H9 (cell line): ENCODE data around the gene POU4F3. TPM values are rescaled to one million over a fixed set of nuclear protein-coding genes. Genes with fewer than 3 reads are reported as not detected.

ENCODE experiments used
- DNase-seq: peaks from one replicate; pipeline ENCODE4 v3.0.0-alpha.2; 2017
- H2AFZ ChIP-seq: one replicate; pipeline ENCODE4 v1.6.1; 2013; ENCODE audit warnings: mild to moderate bottlenecking, low read length, control low read depth, moderate library complexity
- H2AK5ac ChIP-seq: 2 replicates; pipeline ENCODE4 v1.6.1; 2013; ENCODE audit warnings: low read length, control low read depth, mixed read lengths; ENCODE audit not compliant: insufficient read length
- H2BK120ac ChIP-seq: one replicate; pipeline ENCODE4 v1.6.1; 2013; ENCODE audit warnings: low read depth, mild to moderate bottlenecking, low read length, control low read depth, inconsistent platforms; ENCODE audit not compliant: poor library complexity, severe bottlenecking
- H2BK12ac ChIP-seq: 2 replicates; pipeline ENCODE4 v1.6.1; 2013; ENCODE audit warnings: low read length, control low read depth, mixed read lengths, low read depth; ENCODE audit not compliant: insufficient read length
- H2BK15ac ChIP-seq: 2 replicates; pipeline ENCODE4 v1.6.1; 2013; ENCODE audit warnings: low read depth, low read length, control low read depth
- H2BK20ac ChIP-seq: one replicate; pipeline ENCODE4 v1.6.1; 2013; ENCODE audit warnings: low read depth, mild to moderate bottlenecking, low read length, control low read depth, inconsistent platforms; ENCODE audit not compliant: poor library complexity, severe bottlenecking
- H2BK5ac ChIP-seq: 2 replicates; pipeline ENCODE4 v1.6.1; 2013; ENCODE audit warnings: low read length, control low read depth, mixed read lengths; ENCODE audit not compliant: insufficient read length
- H3K14ac ChIP-seq: 2 replicates; pipeline ENCODE4 v1.6.1; 2013; ENCODE audit warnings: low read length, control low read depth; ENCODE audit not compliant: insufficient read depth
- H3K18ac ChIP-seq: 2 replicates; pipeline ENCODE4 v1.6.1; 2013; ENCODE audit warnings: low read depth, mild to moderate bottlenecking, mixed read lengths, low read length, control low read depth; ENCODE audit not compliant: insufficient read length
- H3K23ac ChIP-seq: 2 replicates; pipeline ENCODE4 v1.6.1; 2013; ENCODE audit warnings: low read length, control low read depth, mixed read lengths, low read depth; ENCODE audit not compliant: insufficient read length
- H3K23me2 ChIP-seq: 2 replicates; pipeline ENCODE4 v1.6.1; 2013; ENCODE audit warnings: low read depth, mild to moderate bottlenecking, mixed read lengths, low read length, control low read depth; ENCODE audit not compliant: insufficient read length, poor library complexity, severe bottlenecking
- H3K27ac ChIP-seq: 2 replicates; pipeline ENCODE4 v1.5.1; 2013; ENCODE audit warnings: low read length, control low read depth, mixed read lengths, low read depth; ENCODE audit not compliant: insufficient read length
- H3K27me3 ChIP-seq: 2 replicates; pipeline ENCODE4 v1.6.1; 2013; ENCODE audit warnings: low read length, control low read depth, inconsistent platforms; ENCODE audit not compliant: insufficient read depth
- H3K4ac ChIP-seq: 2 replicates; pipeline ENCODE4 v1.6.1; 2013; ENCODE audit warnings: low read depth, mild to moderate bottlenecking, control low read depth, inconsistent platforms, low read length, moderate library complexity
- H3K4me1 ChIP-seq: 2 replicates; pipeline ENCODE4 v1.6.1; 2013; ENCODE audit warnings: low read length, control low read depth, inconsistent platforms; ENCODE audit not compliant: insufficient read depth
- H3K4me2 ChIP-seq: 2 replicates; pipeline ENCODE4 v1.6.1; 2013; ENCODE audit warnings: low read length, control low read depth, mixed read lengths; ENCODE audit not compliant: insufficient read length, insufficient read depth
- H3K56ac ChIP-seq: 2 replicates; pipeline ENCODE4 v1.6.1; 2013; ENCODE audit warnings: low read depth, mild to moderate bottlenecking, mixed read lengths, low read length, control low read depth; ENCODE audit not compliant: insufficient read length
- H3K79me1 ChIP-seq: 2 replicates; pipeline ENCODE4 v1.6.1; 2013; ENCODE audit warnings: low read depth, mild to moderate bottlenecking, moderate library complexity, low read length, control low read depth, inconsistent platforms; ENCODE audit not compliant: insufficient read depth, poor library complexity, severe bottlenecking
- H3K79me2 ChIP-seq: 2 replicates; pipeline ENCODE4 v1.6.1; 2013; ENCODE audit warnings: low read length, control low read depth, inconsistent platforms; ENCODE audit not compliant: insufficient read depth
- H3K9ac ChIP-seq: 2 replicates; pipeline ENCODE4 v1.6.1; 2013; ENCODE audit warnings: low read length, control low read depth, mixed read lengths; ENCODE audit not compliant: insufficient read length; ENCODE audit errors: extremely low read depth
- H3K9me3 ChIP-seq: one replicate; pipeline ENCODE4 v1.6.1; 2013; ENCODE audit warnings: low read depth, low read length, inconsistent platforms; ENCODE audit not compliant: control insufficient read depth
- H3T11ph ChIP-seq: one replicate; pipeline ENCODE4 v1.6.1; 2013; ENCODE audit warnings: mild to moderate bottlenecking, low read length, control low read depth, inconsistent platforms
- H4K20me1 ChIP-seq: one replicate; pipeline ENCODE4 v1.6.1; 2013; ENCODE audit not compliant: control insufficient read depth, insufficient read length, insufficient read depth
- H4K5ac ChIP-seq: 2 replicates; pipeline ENCODE4 v1.6.1; 2013; ENCODE audit warnings: low read depth, mild to moderate bottlenecking, mixed read lengths, low read length, control low read depth; ENCODE audit not compliant: insufficient read length
- H4K8ac ChIP-seq: replicated peaks from 2 replicates; pipeline ENCODE4 v1.6.1; 2013; ENCODE audit warnings: low read length, control low read depth, mixed read lengths, low read depth; ENCODE audit not compliant: insufficient read length
- H4K91ac ChIP-seq: 2 replicates; pipeline ENCODE4 v1.6.1; 2013; ENCODE audit warnings: low read depth, mild to moderate bottlenecking, moderate library complexity, mixed read lengths, low read length, control low read depth; ENCODE audit not compliant: insufficient read length
- H3K27ac Mint-ChIP-seq, 3 experiments: 2 replicates in 2 of 3; 3 replicates in 1 of 3; pipeline ENCODE4 v1.8.0; 2020 to 2021; ENCODE audit warnings: mixed read lengths in 3 of 3, mild to moderate bottlenecking in 1 of 3, moderate library complexity in 1 of 3
- H3K27me3 Mint-ChIP-seq: 2 replicates; pipeline ENCODE4 v1.8.0; 2021; ENCODE audit warnings: low read depth, mild to moderate bottlenecking, moderate library complexity, mixed read lengths
- H3K36me3 Mint-ChIP-seq, 3 experiments: 2 replicates in 2 of 3; 3 replicates in 1 of 3; pipeline ENCODE4 v1.8.0; 2020 to 2021; ENCODE audit warnings: low read depth in 3 of 3, mixed read lengths in 3 of 3; ENCODE audit not compliant: insufficient read depth in 1 of 3
- H3K4me1 Mint-ChIP-seq, 2 experiments: 2 replicates each; pipeline ENCODE4 v1.8.0; 2020; ENCODE audit warnings: mixed read lengths in 2 of 2
- H3K4me3 Mint-ChIP-seq, 2 experiments: 2 replicates in 1 of 2; 3 replicates in 1 of 2; pipeline ENCODE4 v1.8.0; 2020 to 2021; ENCODE audit warnings: mild to moderate bottlenecking in 2 of 2, mixed read lengths in 2 of 2, moderate library complexity in 1 of 2
- H3K9me3 Mint-ChIP-seq, 2 experiments: 2 replicates in 1 of 2; 3 replicates in 1 of 2; pipeline ENCODE4 v1.8.0; 2020; ENCODE audit warnings: mild to moderate bottlenecking in 2 of 2, mixed read lengths in 2 of 2, moderate library complexity in 1 of 2
- CTCF ChIP-seq: fragments of 200-600 bp; sonication (generic); conservative IDR thresholded peaks from 3 replicates; pipeline ENCODE4 v1.8.0; 2021; ENCODE audit warnings: antibody characterized with exemption, mild to moderate bottlenecking
- WGBS: extraction: QIAGEN DNeasy Blood & Tissue Kit; methylation state at CpG from one replicate; pipeline ENCODE4 v1.1.7; 2013; ENCODE audit warnings: missing lambda C conversion rate, low lambda C conversion rate, mixed read lengths; ENCODE audit not compliant: insufficient read length; ENCODE audit errors: extremely low coverage; 5-methylcytosine and 5-hydroxymethylcytosine counted together
- total RNA-seq: library from RNA; stranded (reverse); gene quantifications from 2 replicates; pipeline ENCODE4 v1.2.1, GENCODE V29; 2021

The POU4F3 gene
- total RNA-seq, 1 experiment from 2014 or later: not detected

DNA sequence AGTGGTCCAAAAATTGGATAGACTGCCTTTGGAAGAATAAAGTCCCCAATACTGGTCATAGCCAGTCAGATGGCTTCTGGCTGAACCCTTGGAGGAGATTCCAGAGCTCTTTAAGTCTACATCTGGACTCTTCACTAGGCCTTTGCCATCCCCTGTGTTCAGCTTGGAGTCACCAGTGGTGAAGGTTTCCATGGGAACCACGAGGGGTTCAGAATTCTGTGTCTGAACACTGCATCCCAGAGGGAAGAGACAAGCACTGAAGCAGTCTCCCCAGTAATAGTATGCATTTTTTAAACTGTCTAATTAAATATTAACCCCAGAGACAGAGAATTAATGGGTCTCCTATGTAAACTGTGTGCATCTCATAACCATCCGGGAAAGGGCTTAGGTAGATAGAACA lies 38.2 kb downstream of the POU4F3 start:
- H2AFZ ChIP-seq: no peak overlapping the region
- TF ChIP-seq CTCF: no peak
- no peaks in the 10 kb centered on the region for H3K79me1 ChIP-seq
- no peak overlapping the region for H4K91ac ChIP-seq
- no peaks in the 10 kb centered on the region for H3K9me3 Mint-ChIP-seq
- no peaks in the 10 kb centered on the region; the same call in 1 of the 2 replicates for H3K79me2 ChIP-seq
- H2BK120ac ChIP-seq: no peak overlapping the region
- no peak overlapping the region for H3K18ac ChIP-seq
- H2BK15ac ChIP-seq: no peak overlapping the region
- H4K20me1 ChIP-seq: no peaks in the 10 kb centered on the region
- H2BK5ac ChIP-seq: no peak overlapping the region
- no peak overlapping the region for H2BK12ac ChIP-seq
- no peak overlapping the region for H3K14ac ChIP-seq
- no peak overlapping the region for H3T11ph ChIP-seq
- no peak for DNase-seq
- no peak overlapping the region for H3K27ac ChIP-seq
- WGBS: no CpG with 5 or more reads among the region's 2 CpGs
- H3K9ac ChIP-seq: no peak overlapping the region
- H3K27me3 Mint-ChIP-seq: peaks cover 15% of the 10 kb centered on the region
- no peaks in the 10 kb centered on the region for H3K9me3 ChIP-seq
- no peak overlapping the region for H3K4me3 Mint-ChIP-seq
- H3K27ac Mint-ChIP-seq: no peak overlapping the region
- no peak overlapping the region for H2BK20ac ChIP-seq
- H3K4me2 ChIP-seq: no peak overlapping the region
- no peak overlapping the region for H3K23ac ChIP-seq
- no peaks in the 10 kb centered on the region for H3K4me1 Mint-ChIP-seq
- no peaks in the 10 kb centered on the region for H3K4me1 ChIP-seq
- H4K8ac ChIP-seq: no peak overlapping the region
- no peaks in the 10 kb centered on the region for H3K27me3 ChIP-seq
- H3K4ac ChIP-seq: no peak overlapping the region
- H3K56ac ChIP-seq: no peak overlapping the region
- no peak overlapping the region for H4K5ac ChIP-seq
- no peaks in the 10 kb centered on the region for H3K23me2 ChIP-seq
- H3K36me3 Mint-ChIP-seq: no peaks in the 10 kb centered on the region
- no peak overlapping the region for H2AK5ac ChIP-seq
